K562 (cell line): ENCODE measurements around the gene GDF15. TPM values are rescaled to one million over a fixed set of nuclear protein-coding genes. Genes with fewer than 3 reads are reported as not detected.

Source experiments
- CCNT2 ChIP-seq: IDR thresholded peaks from 2 replicates; pipeline ENCODE4 v1.6.1; 2011; ENCODE audit warnings: borderline replicate concordance, low read depth, mild to moderate bottlenecking, moderate library complexity, mixed read lengths, low read length; ENCODE audit not compliant: insufficient read length; ENCODE audit errors: extremely low read depth
- CREB1 ChIP-seq, 2 experiments: sonication (generic) in 1 of 2; formaldehyde crosslinking in 1 of 2; IDR thresholded peaks; 2 replicates each; pipeline versions ENCODE4 v1.6.1 to v1.8.0; 2012 to 2022; ENCODE audit warnings: inconsistent platforms in 1 of 2, mild to moderate bottlenecking in 1 of 2, missing genetic modification reagents in 1 of 2, moderate library complexity in 1 of 2
- GABPA ChIP-seq: fragments of 200-800 bp; sonication (Bioruptor generic); conservative IDR thresholded peaks from 2 replicates; pipeline ENCODE4 v1.6.1; 2016; ENCODE audit warnings: low read depth, missing genetic modification characterization, missing compliant biosample characterization
- HDAC8 ChIP-seq: fragments of 450-650 bp; IDR thresholded peaks from 2 replicates; pipeline ENCODE4 v1.6.1; 2016; ENCODE audit warnings: mild to moderate bottlenecking, missing genetic modification characterization, moderate library complexity, missing compliant biosample characterization
- JUND ChIP-seq, 2 experiments: IDR thresholded peaks; 2 replicates in 1 of 2; 3 replicates in 1 of 2; pipeline ENCODE4 v1.6.1; 2011; ENCODE audit warnings: borderline replicate concordance in 2 of 2, low read depth in 2 of 2, low read length in 2 of 2, improper control_type of control experiment in 1 of 2, missing biosample characterization in 1 of 2, missing genetic modification characterization in 1 of 2, missing genetic modification reagents in 1 of 2
- KLF13 ChIP-seq: fragments of 450-650 bp; IDR thresholded peaks from 2 replicates; pipeline ENCODE4 v1.6.1; 2016; ENCODE audit warnings: missing genetic modification characterization, low read depth, mild to moderate bottlenecking, missing compliant biosample characterization, moderate library complexity, borderline replicate concordance
- NR2C2 ChIP-seq, 2 experiments: fragments of 200-800 bp in 1 of 2; sonication (Bioruptor generic) in 1 of 2; sonication (generic) in 1 of 2; formaldehyde crosslinking in 1 of 2; IDR thresholded peaks; 2 replicates each; pipeline versions ENCODE4 v1.6.1 to v1.8.0; 2016 to 2022; ENCODE audit warnings: mild to moderate bottlenecking in 1 of 2, missing compliant biosample characterization in 1 of 2, missing genetic modification characterization in 1 of 2, missing genetic modification reagents in 1 of 2
- PHF20 ChIP-seq: fragments of 450-650 bp; IDR thresholded peaks from 2 replicates; pipeline ENCODE4 v1.6.1; 2018; ENCODE audit not compliant: partially characterized antibody
- RAD21 ChIP-seq, 2 experiments: fragments of 250-450 bp in 1 of 2; fragments of 450-650 bp in 1 of 2; sonication (Bioruptor Pico) in 1 of 2; formaldehyde crosslinking in 1 of 2; IDR thresholded peaks in 1 of 2; conservative IDR thresholded peaks in 1 of 2; 2 replicates each; pipeline versions ENCODE4 v1.4.0 to v1.8.0; 2020 to 2022; ENCODE audit warnings: mild to moderate bottlenecking in 2 of 2, moderate library complexity in 1 of 2
- RBBP5 ChIP-seq: fragments of 200-600 bp; sonication (generic); IDR thresholded peaks from 2 replicates; pipeline ENCODE4 v1.6.1; 2012; ENCODE audit warnings: borderline replicate concordance, mild to moderate bottlenecking, low read length, control low read depth, inconsistent platforms; ENCODE audit not compliant: insufficient read depth, poor library complexity, severe bottlenecking
- SMAD4 ChIP-seq: fragments of 250-450 bp; sonication (Bioruptor Pico); conservative IDR thresholded peaks from 2 replicates; pipeline ENCODE4 v1.8.0; 2021; ENCODE audit warnings: inconsistent platforms, mild to moderate bottlenecking, moderate library complexity
- SNRNP70 ChIP-seq: fragments of 200-400 bp; formaldehyde crosslinking; optimal IDR thresholded peaks from 2 replicates; pipeline ENCODE3; 2017; ENCODE audit warnings: low read depth, low read length
- ZBTB7A ChIP-seq: IDR thresholded peaks from 2 replicates; pipeline ENCODE4 v1.6.1; 2011; ENCODE audit warnings: low read depth, mild to moderate bottlenecking, low read length, moderate library complexity, borderline replicate concordance; ENCODE audit not compliant: control insufficient read depth
- polyA plus RNA-seq, 8 experiments: library from polyadenylated mRNA; depleted of rRNA in 4 of 8; stranded (reverse) in 5 of 8; unstranded in 3 of 8; fragments of >200 nt; fragmentation: Nextera tagmentation in 2 of 8; fragmentation: Illumina TruSeq in 1 of 8; extraction: Ambion mirVana in 2 of 8; extraction: Trizol in 1 of 8; gene quantifications; 2 replicates each; pipeline versions ENCODE4 v1.2.1 to v1.2.3, GENCODE V29; 2011 to 2014; ENCODE audit warnings: inconsistent platforms in 1 of 8, missing spikeins in 1 of 8
- total RNA-seq, 7 experiments: library from RNA; depleted of rRNA in 6 of 7; stranded (reverse); fragments of >200 nt in 6 of 7; fragmentation: Illumina TruSeq in 2 of 7; extraction: Trizol in 2 of 7; gene quantifications; 2 replicates each; pipeline versions ENCODE4 v1.2.1 to v1.2.3, GENCODE V29; 2011 to 2021; ENCODE audit warnings: low replicate concordance in 1 of 7
- TF ChIP-seq, protein P1 (sequence below): fragments of 200-800 bp; sonication (Bioruptor generic); IDR thresholded peaks from 2 replicates; pipeline ENCODE4 v1.6.1; 2017; ENCODE audit warnings: missing genetic modification characterization, missing compliant biosample characterization
- TF ChIP-seq, protein P2 (sequence below), 2 experiments: IDR thresholded peaks; 2 replicates each; pipeline ENCODE4 v1.6.1; 2011; ENCODE audit warnings: borderline replicate concordance in 1 of 2, control low read depth in 1 of 2, low read depth in 1 of 2, low read length in 1 of 2, mild to moderate bottlenecking in 1 of 2, mixed read lengths in 1 of 2, moderate library complexity in 1 of 2; ENCODE audit not compliant: insufficient read depth in 1 of 2, insufficient read length in 1 of 2, poor library complexity in 1 of 2, severe bottlenecking in 1 of 2; ENCODE audit errors: extremely low read depth in 1 of 2

The GDF15 gene
- total and polyA plus RNA-seq, 9 of the 15 experiments (the other 6 are each of a cell fraction or from before 2014, with no cell fraction given) = 2.3 to 82.4 (median 12.5) TPM

DNA sequence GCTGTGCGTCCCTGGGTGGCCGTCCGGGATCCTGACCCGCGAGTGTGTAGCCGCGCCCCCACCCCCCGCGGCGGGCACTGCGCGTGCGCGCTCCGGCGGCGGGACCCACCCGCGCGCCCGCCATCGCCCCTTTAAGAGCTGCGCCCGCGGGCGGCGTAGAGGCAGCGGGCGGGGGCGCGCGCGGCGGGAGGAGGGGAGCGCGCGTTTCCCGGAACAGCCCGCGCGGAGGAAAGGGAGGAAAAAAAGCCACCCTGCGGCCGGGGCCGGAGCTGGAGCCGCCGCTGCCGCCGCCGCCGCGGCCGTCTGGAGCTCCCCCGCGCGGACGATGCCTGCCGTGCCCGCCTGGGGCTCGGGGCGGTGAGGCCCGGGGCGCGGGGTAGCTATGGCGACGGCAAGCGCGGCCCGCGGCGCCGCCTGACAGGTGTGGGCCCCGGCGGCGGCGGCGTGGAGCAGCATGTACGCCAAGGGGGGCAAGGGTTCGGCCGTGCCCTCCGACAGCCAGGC, 33.3 kb downstream of the GDF15 start, which contains the start of gene SSBP4 (continued):
- TF ChIP-seq KLF13 = no peak
- TF ChIP-seq, protein P1, sequence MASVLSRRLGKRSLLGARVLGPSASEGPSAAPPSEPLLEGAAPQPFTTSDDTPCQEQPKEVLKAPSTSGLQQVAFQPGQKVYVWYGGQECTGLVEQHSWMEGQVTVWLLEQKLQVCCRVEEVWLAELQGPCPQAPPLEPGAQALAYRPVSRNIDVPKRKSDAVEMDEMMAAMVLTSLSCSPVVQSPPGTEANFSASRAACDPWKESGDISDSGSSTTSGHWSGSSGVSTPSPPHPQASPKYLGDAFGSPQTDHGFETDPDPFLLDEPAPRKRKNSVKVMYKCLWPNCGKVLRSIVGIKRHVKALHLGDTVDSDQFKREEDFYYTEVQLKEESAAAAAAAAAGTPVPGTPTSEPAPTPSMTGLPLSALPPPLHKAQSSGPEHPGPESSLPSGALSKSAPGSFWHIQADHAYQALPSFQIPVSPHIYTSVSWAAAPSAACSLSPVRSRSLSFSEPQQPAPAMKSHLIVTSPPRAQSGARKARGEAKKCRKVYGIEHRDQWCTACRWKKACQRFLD (CRISPR knock-in tag) = peak; percentile 90
- TF ChIP-seq CCNT2 = peak; percentile 91
- peak in 1 of 2 experiments; percentile 67; a peak in 3 of 4 replicates for TF ChIP-seq RAD21 (CRISPR knock-in tag; conservative IDR thresholded peaks at IDR 0.05 in 1 of 2, IDR thresholded peaks at IDR 0.05 in 1 of 2)
- TF ChIP-seq PHF20 = no peak
- TF ChIP-seq NR2C2 (CRISPR knock-in tag; IDR thresholded peaks at IDR 0.05) = no peak
- TF ChIP-seq NR2C2 (tag; IDR thresholded peaks at IDR 0.05) = peak; percentile 72
- TF ChIP-seq SNRNP70 = no peak
- peak; percentile 63; the same call in 1 of the 2 replicates for TF ChIP-seq JUND (IDR thresholded peaks at IDR 0.05; ENCODE audit: borderline replicate concordance, low read depth, low read length)
- TF ChIP-seq JUND (tag; IDR thresholded peaks at IDR 0.05; ENCODE audit: borderline replicate concordance, low read depth, low read length) = no peak
- 0 out of 2 replicates have a peak, but pooled peaks have one; percentile 50 for TF ChIP-seq HDAC8 (tag)
- no peak for TF ChIP-seq CREB1 (IDR thresholded peaks at IDR 0.05)
- TF ChIP-seq CREB1 (CRISPR knock-in tag; IDR thresholded peaks at IDR 0.05) = 0 out of 2 replicates have a peak, but pooled peaks have one; percentile 10
- TF ChIP-seq GABPA (tag) = peak; percentile 63; the same call in 1 of the 2 replicates
- peak; percentile 94 for TF ChIP-seq SMAD4 (CRISPR knock-in tag)
- TF ChIP-seq, protein P2, sequence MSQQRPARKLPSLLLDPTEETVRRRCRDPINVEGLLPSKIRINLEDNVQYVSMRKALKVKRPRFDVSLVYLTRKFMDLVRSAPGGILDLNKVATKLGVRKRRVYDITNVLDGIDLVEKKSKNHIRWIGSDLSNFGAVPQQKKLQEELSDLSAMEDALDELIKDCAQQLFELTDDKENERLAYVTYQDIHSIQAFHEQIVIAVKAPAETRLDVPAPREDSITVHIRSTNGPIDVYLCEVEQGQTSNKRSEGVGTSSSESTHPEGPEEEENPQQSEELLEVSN (IDR thresholded peaks at IDR 0.05; ENCODE audit: borderline replicate concordance in 1 of 2, extremely low read depth in 1 of 2, insufficient read depth in 1 of 2, insufficient read length in 1 of 2, low read depth in 1 of 2, low read length in 1 of 2, poor library complexity in 1 of 2, severe bottlenecking in 1 of 2) = peak; percentile 80 to 95
- TF ChIP-seq RBBP5 = peak; percentile 28
- peak; percentile 71; the same call in 1 of the 2 replicates for TF ChIP-seq ZBTB7A
